Measurements from ENCODE around the gene BCDIN3D. TPM values are rescaled to one million over a fixed set of nuclear protein-coding genes. Genes with fewer than 3 reads are reported as not detected.
"Not testable (repeated sequence)": the region's sequence is repeated elsewhere in the genome, so short reads cannot be mapped to it uniquely, and the experiment has no call there.

The BCDIN3D gene
- total RNA-seq, 2 donors from 2014 or later: 1.3 to 3.6 TPM

- no peak for ATAC-seq
- H3K4me1 ChIP-seq: no peaks in the 10 kb centered on the region
- 66 to 88% methylated on average over 8 of the region's 8 CpGs for WGBS, 2 donors
- TF ChIP-seq POLR2A (IDR thresholded peaks at IDR 0.05) (no peak), CTCF (IDR thresholded peaks at IDR 0.05) (no peak)
- DNase-seq: no peak
- intact Hi-C loops (cut with DNase I): no loop called here
- no peaks in the 10 kb centered on the region for H3K9me3 ChIP-seq
- H3K27ac ChIP-seq: no peak overlapping the region
- no peak overlapping the region for H3K4me3 ChIP-seq
- H3K36me3 ChIP-seq (replicated peaks in 1 of 2; ENCODE audit: insufficient read depth in 1 of 2, low read depth in 2 of 2): no peaks in the 10 kb centered on the region
- no peaks in the 10 kb centered on the region for H3K27me3 ChIP-seq
These were observed 39.4 kb upstream of the BCDIN3D start for GRCh38 chr12:49882248-49882850.

- no peak for TF ChIP-seq POLR2A (IDR thresholded peaks at IDR 0.05)
- no peak for TF ChIP-seq CTCF (IDR thresholded peaks at IDR 0.05)
- 71 to 81% methylated on average over 9 to 16 of the region's 16 CpGs for WGBS, 2 donors
- Histone ChIP-seq H3K36me3 (replicated peaks in 1 of 2; ENCODE audit: insufficient read depth in 1 of 2, low read depth in 2 of 2) (no peaks in the 10 kb centered on the region), H3K9me3 (no peaks in the 10 kb centered on the region), H3K4me1 (no peaks in the 10 kb centered on the region), H3K27me3 (no peaks in the 10 kb centered on the region), H3K27ac (no peak overlapping the region), H3K4me3 (no peak overlapping the region)
- intact Hi-C loops (cut with DNase I): no loop called here
- ATAC-seq (no peak), DNase-seq (no peak)
These were observed 38.7 kb upstream of the BCDIN3D start for GRCh38 chr12:49881415-49882247.

GRCh38 chr12:49880756-49881414 lies 38.0 kb upstream of the BCDIN3D start:
- no peak overlapping the region for H3K4me3 ChIP-seq
- ATAC-seq (no peak), DNase-seq (no peak)
- no peaks in the 10 kb centered on the region for H3K27me3 ChIP-seq
- no peak overlapping the region for H3K27ac ChIP-seq
- H3K36me3 ChIP-seq (replicated peaks in 1 of 2; ENCODE audit: insufficient read depth in 1 of 2, low read depth in 2 of 2): no peaks in the 10 kb centered on the region
- intact Hi-C loops (cut with DNase I): no loop called here
- TF ChIP-seq CTCF (IDR thresholded peaks at IDR 0.05) (no peak), POLR2A (IDR thresholded peaks at IDR 0.05) (no peak)
- H3K9me3 ChIP-seq: no peaks in the 10 kb centered on the region
- H3K4me1 ChIP-seq: no peaks in the 10 kb centered on the region
- 68 to 87% methylated on average over 5 of the region's 5 CpGs for WGBS, 2 donors

DNA sequence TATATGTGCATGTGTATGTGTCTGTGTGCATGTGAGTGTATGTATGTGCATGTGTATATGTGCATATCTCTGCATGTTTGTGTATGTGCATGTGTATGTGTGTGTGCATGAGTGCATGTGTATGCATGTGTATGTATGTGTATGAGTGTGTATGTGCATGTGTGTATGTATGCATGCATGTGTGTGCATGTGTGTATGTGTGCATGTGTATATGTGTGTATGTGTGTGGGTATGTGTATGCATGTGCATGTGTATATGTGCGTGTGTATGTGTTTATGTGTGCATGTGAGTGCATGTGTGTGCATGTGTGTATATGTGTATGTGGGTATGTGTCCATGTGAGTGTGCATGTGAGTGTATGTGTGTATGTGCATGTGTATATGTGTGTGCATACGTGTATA lies 36.2 kb upstream of the BCDIN3D start:
- H3K27ac ChIP-seq; ATAC-seq; H3K27me3 ChIP-seq; H3K9me3 ChIP-seq; H3K4me1 ChIP-seq; H3K36me3 ChIP-seq (replicated peaks in 1 of 2; ENCODE audit: insufficient read depth in 1 of 2, low read depth in 2 of 2); intact Hi-C loops (cut with DNase I); DNase-seq; H3K4me3 ChIP-seq: not testable (repeated sequence)
- 67 to 77% methylated on average over 2 of the region's 2 CpGs for WGBS, 2 donors

- no peaks in the 10 kb centered on the region for H3K36me3 ChIP-seq (replicated peaks in 1 of 2; ENCODE audit: insufficient read depth in 1 of 2, low read depth in 2 of 2)
- WGBS, 2 donors: 48 to 88% methylated on average over 2 of the region's 2 CpGs
- no peaks in the 10 kb centered on the region for H3K27me3 ChIP-seq
- H3K9me3 ChIP-seq: no peaks in the 10 kb centered on the region
- intact Hi-C loops (cut with DNase I): no loop called here
- DNase-seq (no peak), ATAC-seq (no peak)
- no peaks in the 10 kb centered on the region for H3K4me1 ChIP-seq
- no peak overlapping the region for H3K4me3 ChIP-seq
- TF ChIP-seq POLR2A (IDR thresholded peaks at IDR 0.05) (no peak), CTCF (IDR thresholded peaks at IDR 0.05) (no peak)
- no peak overlapping the region for H3K27ac ChIP-seq
These were observed 35.1 kb upstream of the BCDIN3D start for GRCh38 chr12:49878021-49878420.
